Lower leg skin (tissue), 3 donors: ENCODE measurements around the gene MAP2K6.

Source experiments
- CTCF ChIP-seq, 3 donors: fragments of 450-650 bp; IDR thresholded peaks; one replicate each; pipeline ENCODE4 v1.5.1; 2016; ENCODE audit warnings: antibody characterized with exemption in 3 of 3, mild to moderate bottlenecking in 3 of 3, moderate library complexity in 2 of 3
- POLR2A ChIP-seq, 2 donors: fragments of 450-650 bp; IDR thresholded peaks; one replicate each; pipeline ENCODE4 v1.6.1; 2016 to 2017; ENCODE audit warnings: antibody characterized with exemption in 2 of 2, mild to moderate bottlenecking in 1 of 2, moderate library complexity in 1 of 2

GRCh38 chr17:69412251-69412671 lies 2.2 kb upstream of the MAP2K6 start:
- TF ChIP-seq POLR2A (IDR thresholded peaks at IDR 0.05): no peak
- no peak for TF ChIP-seq CTCF (IDR thresholded peaks at IDR 0.05)
